GM12878 (cell line): ENCODE measurements around the gene DENND1A. TPM values are rescaled to one million over a fixed set of nuclear protein-coding genes. Genes with fewer than 3 reads are reported as not detected.

ENCODE experiments used
- ATAC-seq: fragments of 200-7000 bp; cut with Tn5 transposase; 3 replicates; pipeline ENCODE4 v1.9.1; 2020; ENCODE audit warnings: mild to moderate bottlenecking, moderate library complexity
- BruUV-seq: library from RNA; stranded (reverse); fragments of 400-500 nt; replicated peaks from 2 replicates; lab custom pipeline; 2021; lab: Mats Ljungman, UMichigan
- CTCF ChIA-PET: fragments of 300-600 bp; sonication (Branson Sonifier 250); formaldehyde crosslinking; extraction: SDS; loops from one replicate; lab custom pipeline; 2021; ENCODE audit warnings: inconsistent platforms; lab: Yijun Ruan, JAX
- POLR2A ChIA-PET: fragments of 350-600 bp; formaldehyde crosslinking; extraction: SDS; loops from one replicate; lab custom pipeline; 2021; ENCODE audit warnings: inconsistent platforms; lab: Charles Lee
- RAD21 ChIA-PET: fragments of 300-600 bp; sonication (Branson Sonifier 250); formaldehyde crosslinking; loops from one replicate; lab custom pipeline; 2023; ENCODE audit warnings: antibody characterized with exemption; ENCODE audit not compliant: unreplicated experiment; lab: Charles Lee
- SMC1A ChIA-PET: fragments of 300-600 bp; sonication (Branson Sonifier 250); formaldehyde crosslinking; loops from one replicate; lab custom pipeline; 2023; ENCODE audit not compliant: unreplicated experiment, uncharacterized antibody; lab: Charles Lee
- DNase-seq: peaks from one replicate; pipeline ENCODE4 v3.0.0-alpha.2; 2011; ENCODE audit warnings: low read depth, low spot score
- FAIRE-seq: peaks from 3 replicates; lab custom pipeline; 2011; peaks lifted over from hg19 to GRCh38; lab: Jason Lieb, UNC
- H2AFZ ChIP-seq: 2 replicates; pipeline ENCODE4 v1.6.0; 2011; ENCODE audit warnings: low read depth, low read length, control low read depth; ENCODE audit not compliant: control insufficient read depth
- H3K27ac ChIP-seq: 2 replicates; pipeline ENCODE4 v1.5.1; 2011; ENCODE audit warnings: control low read depth; ENCODE audit not compliant: control insufficient read depth, insufficient read depth
- H3K27me3 ChIP-seq, 2 experiments: replicated peaks in 1 of 2; 2 replicates each; pipeline versions ENCODE4 v1.6.0 to v1.6.1; 2011; ENCODE audit warnings: low read length in 1 of 2; ENCODE audit not compliant: control insufficient read depth in 2 of 2, insufficient read depth in 2 of 2
- H3K36me3 ChIP-seq, 2 experiments: 2 replicates each; pipeline ENCODE4 v1.5.1; 2011; ENCODE audit warnings: low read length in 1 of 2; ENCODE audit not compliant: control insufficient read depth in 2 of 2, insufficient read depth in 2 of 2
- H3K4me1 ChIP-seq: 2 replicates; pipeline ENCODE4 v1.6.1; 2011; ENCODE audit warnings: mild to moderate bottlenecking, low read length, moderate library complexity, mixed read lengths; ENCODE audit not compliant: control insufficient read depth, insufficient read depth
- H3K4me2 ChIP-seq: 2 replicates; pipeline ENCODE4 v1.6.0; 2011; ENCODE audit warnings: control low read depth; ENCODE audit not compliant: control insufficient read depth, insufficient read depth
- H3K4me3 ChIP-seq: fragments of 200-600 bp; sonication (generic); 2 replicates; pipeline ENCODE4 v1.5.1; 2016
- H3K79me2 ChIP-seq: 2 replicates; pipeline ENCODE4 v1.6.0; 2011; ENCODE audit warnings: low read length; ENCODE audit not compliant: control insufficient read depth, insufficient read depth
- H3K9ac ChIP-seq: 2 replicates; pipeline ENCODE4 v1.8.0; 2011; ENCODE audit warnings: low read length, control low read depth, mixed read lengths; ENCODE audit not compliant: control insufficient read depth, insufficient read depth
- H3K9me3 ChIP-seq: replicated peaks from 3 replicates; pipeline ENCODE4 v1.5.1; 2011; ENCODE audit warnings: mild to moderate bottlenecking, low read length; ENCODE audit not compliant: control insufficient read depth, insufficient read depth
- H4K20me1 ChIP-seq: 2 replicates; pipeline ENCODE4 v1.6.0; 2011; ENCODE audit not compliant: control insufficient read depth, insufficient read depth
- ATF2 ChIP-seq: IDR thresholded peaks from 2 replicates; pipeline ENCODE4 v1.6.1; 2012; ENCODE audit warnings: low read length, inconsistent platforms
- BCL11A ChIP-seq: IDR thresholded peaks from 2 replicates; pipeline ENCODE4 v1.6.1; 2011; ENCODE audit warnings: low read depth, low read length
- BHLHE40 ChIP-seq, 2 experiments: fragments of 450-650 bp in 1 of 2; IDR thresholded peaks; 2 replicates each; pipeline ENCODE4 v1.6.1; 2011 to 2017; ENCODE audit warnings: low read depth in 2 of 2, borderline replicate concordance in 1 of 2, improper control_type of control experiment in 1 of 2, low read length in 1 of 2, mild to moderate bottlenecking in 1 of 2
- ETV6 ChIP-seq, 2 experiments: fragments of 450-650 bp in 1 of 2; IDR thresholded peaks in 1 of 2; conservative IDR thresholded peaks in 1 of 2; 2 replicates each; pipeline ENCODE4 v1.6.1; 2014; ENCODE audit warnings: antibody characterized with exemption in 1 of 2, borderline replicate concordance in 1 of 2, low read depth in 1 of 2, mild to moderate bottlenecking in 1 of 2, moderate library complexity in 1 of 2
- FOS ChIP-seq: IDR thresholded peaks from 3 replicates; pipeline ENCODE4 v1.6.1; 2011; ENCODE audit warnings: borderline replicate concordance; ENCODE audit not compliant: insufficient read length; ENCODE audit errors: extremely low read depth
- GABPA ChIP-seq: IDR thresholded peaks from 2 replicates; pipeline ENCODE4 v1.6.1; 2014; ENCODE audit warnings: antibody characterized with exemption, low read depth, mild to moderate bottlenecking, inconsistent platforms
- HDAC6 ChIP-seq: fragments of 200-600 bp; sonication (generic); IDR thresholded peaks from one replicate; pipeline ENCODE4 v1.8.0; 2017; ENCODE audit warnings: antibody characterized with exemption; ENCODE audit not compliant: unreplicated experiment
- KLF5 ChIP-seq: fragments of 450-650 bp; IDR thresholded peaks from 2 replicates; pipeline ENCODE4 v1.6.1; 2014; ENCODE audit warnings: mild to moderate bottlenecking; ENCODE audit not compliant: partially characterized antibody
- MAX ChIP-seq: IDR thresholded peaks from 2 replicates; pipeline ENCODE4 v1.6.1; 2012; ENCODE audit warnings: low read depth, low read length, improper control_type of control experiment
- MEF2A ChIP-seq: IDR thresholded peaks from 2 replicates; pipeline ENCODE4 v1.6.1; 2011; ENCODE audit warnings: low read depth, mild to moderate bottlenecking, low read length, moderate library complexity; ENCODE audit not compliant: insufficient read depth
- NBN ChIP-seq: fragments of 450-650 bp; IDR thresholded peaks from 2 replicates; pipeline ENCODE4 v1.6.1; 2016
- NRF1 ChIP-seq: conservative IDR thresholded peaks from 2 replicates; pipeline ENCODE4 v1.6.1; 2011; ENCODE audit warnings: mild to moderate bottlenecking, low read depth, low read length, improper control_type of control experiment
- PBX3 ChIP-seq: IDR thresholded peaks from 2 replicates; pipeline ENCODE4 v1.6.1; 2011; ENCODE audit warnings: mild to moderate bottlenecking, low read depth, low read length, moderate library complexity; ENCODE audit not compliant: insufficient replicate concordance
- RAD51 ChIP-seq: fragments of 450-650 bp; IDR thresholded peaks from 2 replicates; pipeline ENCODE4 v1.6.1; 2016; ENCODE audit warnings: moderate library complexity, mild to moderate bottlenecking, inconsistent platforms
- RFX5 ChIP-seq: IDR thresholded peaks from 2 replicates; pipeline ENCODE4 v1.6.1; 2011; ENCODE audit warnings: low read depth, low read length, improper control_type of control experiment
- SPI1 ChIP-seq: IDR thresholded peaks from 2 replicates; pipeline ENCODE4 v1.6.1; 2011; ENCODE audit warnings: low read depth, mild to moderate bottlenecking, low read length, moderate library complexity, borderline replicate concordance; ENCODE audit not compliant: insufficient read depth
- TARDBP ChIP-seq: IDR thresholded peaks from 2 replicates; pipeline ENCODE4 v1.6.1; 2016; ENCODE audit warnings: borderline replicate concordance
- ZBTB4 ChIP-seq: fragments of 450-650 bp; formaldehyde crosslinking; IDR thresholded peaks from 2 replicates; pipeline ENCODE4 v1.4.0; 2022; ENCODE audit warnings: mild to moderate bottlenecking, moderate library complexity
- WGBS: methylation state at CpG from one replicate; pipeline ENCODE4 v1.1.6; 2016; ENCODE audit warnings: low lambda C conversion rate; ENCODE audit not compliant: insufficient replicate concordance, insufficient coverage; ENCODE audit errors: missing lambda C conversion rate; 5-methylcytosine and 5-hydroxymethylcytosine counted together
- in situ Hi-C: fragments of 300-500 bp; cut with MboI; formaldehyde crosslinking; loops from 9 replicates; pipeline ENCODE4 v1.14.3; 2018; ENCODE audit warnings: mixed read lengths
- intact Hi-C: fragments of 100-400 bp; cut with micrococcal nuclease; formaldehyde crosslinking; loops from one replicate; pipeline ENCODE4 v1.14.2; 2022; ENCODE audit not compliant: unreplicated experiment
- polyA plus RNA-seq, 11 experiments: library from polyadenylated mRNA; depleted of rRNA in 4 of 11; unstranded in 6 of 11; stranded (reverse) in 5 of 11; fragments of >200 nt; fragmentation: Nextera tagmentation in 4 of 11; fragmentation: Illumina TruSeq in 1 of 11; extraction: Ambion mirVana in 4 of 11; extraction: Trizol in 1 of 11; gene quantifications; 1 replicate in 1 of 11; 2 replicates in 10 of 11; pipeline versions ENCODE4 v1.2.1 to v1.2.3, GENCODE V29; 2011 to 2016; ENCODE audit warnings: inconsistent platforms in 2 of 11, missing spikeins in 2 of 11, low read depth in 1 of 11
- total RNA-seq, 4 experiments: library from RNA; depleted of rRNA in 3 of 4; stranded (reverse); fragments of >200 nt in 3 of 4; fragmentation: Illumina TruSeq in 1 of 4; extraction: Trizol in 1 of 4; gene quantifications; 2 replicates each; pipeline versions ENCODE4 v1.2.1 to v1.2.3, GENCODE V29; 2013 to 2021

The DENND1A gene
- total and polyA plus RNA-seq, 10 of the 15 experiments (the other 5 are each of a cell fraction or from before 2014, with no cell fraction given), result 14.1 to 48.6 (median 35.2) TPM

GRCh38 chr9:123608104-123608503, 321.8 kb downstream of the DENND1A start:
- ChIA-PET POLR2A (interaction anchor here (1.0 to 1.2 kb wide), 2 partner anchors 52 to 333 kb away, joined by 3 read pairs; no protein-coding TSS in a partner anchor), SMC1A (interaction anchor here (0.7 to 1.7 kb wide), 11 partner anchors 9 to 333 kb away, joined by 3 to 5 read pairs (median 4); no protein-coding TSS in a partner anchor), RAD21 (interaction anchor here (1.0 to 2.2 kb wide), 7 partner anchors 29 to 433 kb away, joined by 3 to 13 read pairs (median 4); no protein-coding TSS in a partner anchor), CTCF (interaction anchor here (0.8 kb wide), 1 partner anchor 9 kb away, joined by 3 read pairs; no protein-coding TSS in a partner anchor)
- Histone ChIP-seq H4K20me1 (no peaks in the 10 kb centered on the region), H3K36me3 (no peaks in the 10 kb centered on the region; a peak in 1 of 4 replicates), H2AFZ (peak overlapping the region; percentile 37), H3K9ac (peak overlapping the region; percentile 16; the same call in 1 of the 2 replicates), H3K27ac (peak overlapping the region; percentile 58; the same call in 1 of the 2 replicates), H3K79me2 (no peaks in the 10 kb centered on the region), H3K27me3 (no peaks in the 10 kb centered on the region), H3K4me2 (peak overlapping the region; percentile 61), H3K9me3 (no peaks in the 10 kb centered on the region), H3K4me3 (peak overlapping the region; percentile 37; the same call in 1 of the 2 replicates), H3K4me1 (peaks cover 15% of the 10 kb centered on the region)
- no TSS peak for BruUV-seq
- under 1% methylated on average over 9 of the region's 9 CpGs for whole genome bisulfite sequencing
- peak; percentile 91 for FAIRE-seq
- in situ Hi-C loops, result no loop called here
- intact Hi-C loops, result no loop called here
- DNase-seq, result peak; percentile 88
- peak; percentile 99 for ATAC-seq
- peak; percentile 60 for TF ChIP-seq PBX3
- no peak for TF ChIP-seq RFX5
- peak; percentile 41 to 42; a peak in 2 of 4 replicates for TF ChIP-seq BHLHE40 (IDR thresholded peaks at IDR 0.05; ENCODE audit: borderline replicate concordance in 1 of 2, low read depth in 2 of 2, low read length in 1 of 2)
- peak; percentile 31; the same call in 1 of the 2 replicates for TF ChIP-seq ATF2
- TF ChIP-seq HDAC6, result no peak
- no peak for TF ChIP-seq NRF1
- TF ChIP-seq ZBTB4 (CRISPR knock-in tag), result no peak
- TF ChIP-seq SPI1, result peak; percentile 88
- no peak for TF ChIP-seq KLF5
- peak; percentile 84; the same call in 1 of the 2 replicates for TF ChIP-seq MAX
- no peak for TF ChIP-seq GABPA
- no peak for TF ChIP-seq MEF2A
- TF ChIP-seq BCL11A, result peak; percentile 35; the same call in 1 of the 2 replicates
- no peak for TF ChIP-seq FOS
- peak; percentile 74 for TF ChIP-seq NBN
- TF ChIP-seq RAD51, result 0 out of 2 replicates have a peak, but pooled peaks have one; percentile 24
- no peak for TF ChIP-seq TARDBP
- TF ChIP-seq ETV6 (conservative IDR thresholded peaks at IDR 0.05 in 1 of 2, IDR thresholded peaks at IDR 0.05 in 1 of 2; ENCODE audit: borderline replicate concordance in 1 of 2, low read depth in 1 of 2), result peak in 1 of 2 experiments; percentile 77; a peak in 2 of 4 replicates
